ENCODE measurements around the gene PIGZ.

PIGZ gene

GRCh38 chr3:196901768-196902167, 66.9 kb downstream of the PIGZ start:
- H3K9ac ChIP-seq (ENCODE audit: low read length): no peak overlapping the region
- no peaks in the 10 kb centered on the region for H3K36me3 ChIP-seq (ENCODE audit: control insufficient read depth, insufficient read depth, low read length)
- H3K27me3 ChIP-seq (ENCODE audit: control insufficient read depth, insufficient read depth, low read length): no peaks in the 10 kb centered on the region
- H3K4me1 ChIP-seq (ENCODE audit: control insufficient read depth, insufficient read depth, low read length): no peaks in the 10 kb centered on the region
- no peak overlapping the region for H3K4me3 ChIP-seq (ENCODE audit: low read length)
- H3K9me3 ChIP-seq (ENCODE audit: control insufficient read depth, low read length): no peaks in the 10 kb centered on the region
